Posterior vena cava (tissue), 2 donors: ENCODE measurements around the gene LOC128125822.

Experiments
- DNase-seq: peaks from one replicate; pipeline ENCODE4 v3.0.0-alpha.2; 2020; ENCODE audit warnings: low spot score
- intact Hi-C, 2 donors: fragments of 100-400 bp; cut with DNase I; formaldehyde crosslinking; loops; one replicate each; pipeline versions ENCODE4 v1.14.1 to v1.14.2; 2022 to 2023
- donor health status: DM: yes; HTN: yes; CAD: no.
- donor health status: DM: yes; HTN: yes; CAD: no.

Gene LOC128125822

GRCh38 chr6:63553208-63553607 is 19.1 kb upstream of the LOC128125822 start:
- DNase-seq: no peak
- intact Hi-C loops: no loop called here

- intact Hi-C loops: no loop called here
- DNase-seq: no peak
Observed at GRCh38 chr6:63553900-63554299, 18.4 kb upstream of the LOC128125822 start.

- intact Hi-C loops: no loop called here
- DNase-seq: no peak
Observed at GRCh38 chr6:63554782-63555181, 17.5 kb upstream of the LOC128125822 start.

- DNase-seq: no peak
- intact Hi-C loops: no loop called here
Observed at GRCh38 chr6:63556369-63556768, 15.9 kb upstream of the LOC128125822 start.

- DNase-seq: no peak
- intact Hi-C loops: no loop called here
Observed at GRCh38 chr6:63558278-63558677, 14.0 kb upstream of the LOC128125822 start.

- no peak for DNase-seq
- intact Hi-C loops: no loop called here
Observed at GRCh38 chr6:63560801-63561287, 11.4 kb upstream of the LOC128125822 start.

GRCh38 chr6:63561288-63561687 is 11.0 kb upstream of the LOC128125822 start:
- intact Hi-C loops: no loop called here

GRCh38 chr6:63563235-63563634 is 9.0 kb upstream of the LOC128125822 start:
- no peak for DNase-seq
- intact Hi-C loops: no loop called here

More at GRCh38 chr6:63561288-63561687, 11.0 kb upstream of the LOC128125822 start:
- DNase-seq: no peak

GRCh38 chr6:63565058-63565726 is 7.1 kb upstream of the LOC128125822 start:
- DNase-seq: no peak
- intact Hi-C loops: no loop called here

- intact Hi-C loops: no loop called here
- DNase-seq: no peak
Observed at GRCh38 chr6:63565727-63566596, 6.3 kb upstream of the LOC128125822 start.

- intact Hi-C loops: no loop called here
- DNase-seq: no peak
Observed at GRCh38 chr6:63567966-63568365, 4.3 kb upstream of the LOC128125822 start.

- peak; percentile 90 for DNase-seq
- intact Hi-C loops: loop anchor here in 1 of 2 donors (10.0 kb wide), 1 partner anchor 63 kb away; the partner anchor contains the start of gene PHF3
Observed at GRCh38 chr6:63571361-63572043, 778 bp upstream of the LOC128125822 start.

- intact Hi-C loops: loop anchor here in 1 of 2 donors (10.0 kb wide), 1 partner anchor 62 kb away; the partner anchor contains the start of gene PHF3
- no peak for DNase-seq
Observed at GRCh38 chr6:63572747-63573075, 431 bp downstream of the LOC128125822 start.

- DNase-seq: peak; percentile 93
- intact Hi-C loops: loop anchor here in 1 of 2 donors (10.0 kb wide), 1 partner anchor 62 kb away; the partner anchor contains the start of gene PHF3
Observed at GRCh38 chr6:63573076-63573898, 1.0 kb downstream of the LOC128125822 start.

GRCh38 chr6:63573899-63574553 is 1.7 kb downstream of the LOC128125822 start:
- DNase-seq: no peak

GRCh38 chr6:63574554-63574900 is 2.2 kb downstream of the LOC128125822 start:
- intact Hi-C loops: loop anchor here in 1 of 2 donors (10.0 kb wide), 1 partner anchor 60 kb away; the partner anchor contains the start of gene PHF3

More at GRCh38 chr6:63573899-63574553, 1.7 kb downstream of the LOC128125822 start:
- intact Hi-C loops: loop anchor here in 1 of 2 donors (10.0 kb wide), 1 partner anchor 61 kb away; the partner anchor contains the start of gene PHF3

GRCh38 chr6:63576147-63576772 is 4.0 kb downstream of the LOC128125822 start:
- no peak for DNase-seq
- intact Hi-C loops: loop anchor here in 1 of 2 donors (10.0 kb wide), 1 partner anchor 59 kb away; the partner anchor contains the start of gene PHF3

More at GRCh38 chr6:63574554-63574900, 2.2 kb downstream of the LOC128125822 start:
- DNase-seq: no peak
